ENCODE measurements around the gene TFEB. TPM values are rescaled to one million over a fixed set of nuclear protein-coding genes. Genes with fewer than 3 reads are reported as not detected.

Gene TFEB
- total RNA-seq, 1 donor from 2014 or later, result 37.8 TPM

GRCh38 chr6:41715795-41716515, 19.5 kb downstream of the TFEB start:
- H3K9me3 ChIP-seq, result no peaks in the 10 kb centered on the region
- DNase-seq (ENCODE audit: extremely low spot score in 2 of 2), result no peak
- TF ChIP-seq POLR2AphosphoS5 (IDR thresholded peaks at IDR 0.05; ENCODE audit: insufficient read depth in 1 of 2, low read depth in 1 of 2), result no peak
- TF ChIP-seq CTCF (IDR thresholded peaks at IDR 0.05), result no peak
- TF ChIP-seq POLR2A (IDR thresholded peaks at IDR 0.05), result no peak
- H3K4me3 ChIP-seq, result no peak overlapping the region
- no peak overlapping the region for H3K27ac ChIP-seq
- peaks cover 78% of the 10 kb centered on the region for H3K4me1 ChIP-seq
- intact Hi-C loops (cut with DNase I), result no loop called here
- no peaks in the 10 kb centered on the region for H3K27me3 ChIP-seq
- no peaks in the 10 kb centered on the region for H3K36me3 ChIP-seq

GRCh38 chr6:41714556-41715273, 20.7 kb downstream of the TFEB start:
- peaks cover 83% of the 10 kb centered on the region for H3K4me1 ChIP-seq
- no peak for TF ChIP-seq CTCF (IDR thresholded peaks at IDR 0.05)
- TF ChIP-seq POLR2AphosphoS5 (IDR thresholded peaks at IDR 0.05; ENCODE audit: insufficient read depth in 1 of 2, low read depth in 1 of 2), result no peak
- no peak for TF ChIP-seq POLR2A (IDR thresholded peaks at IDR 0.05)
- no peak overlapping the region for H3K27ac ChIP-seq

GRCh38 chr6:41713650-41714291, 21.6 kb downstream of the TFEB start:
- H3K4me3 ChIP-seq, result no peak overlapping the region
- H3K4me1 ChIP-seq, result peaks cover 73% of the 10 kb centered on the region
- no peaks in the 10 kb centered on the region for H3K36me3 ChIP-seq
- no peak overlapping the region for H3K27ac ChIP-seq
- H3K9me3 ChIP-seq, result no peaks in the 10 kb centered on the region
- no peak for DNase-seq (ENCODE audit: extremely low spot score in 2 of 2)
- no peak for TF ChIP-seq POLR2AphosphoS5 (IDR thresholded peaks at IDR 0.05; ENCODE audit: insufficient read depth in 1 of 2, low read depth in 1 of 2)
- no peak for TF ChIP-seq POLR2A (IDR thresholded peaks at IDR 0.05)
- no peak for TF ChIP-seq CTCF (IDR thresholded peaks at IDR 0.05)
- no peaks in the 10 kb centered on the region for H3K27me3 ChIP-seq
- intact Hi-C loops (cut with DNase I), result no loop called here

More at GRCh38 chr6:41714556-41715273, 20.7 kb downstream of the TFEB start:
- H3K4me3 ChIP-seq, result no peak overlapping the region
- no peaks in the 10 kb centered on the region for H3K9me3 ChIP-seq
- intact Hi-C loops (cut with DNase I), result no loop called here
- no peak for DNase-seq (ENCODE audit: extremely low spot score in 2 of 2)
- H3K27me3 ChIP-seq, result no peaks in the 10 kb centered on the region
- H3K36me3 ChIP-seq, result no peaks in the 10 kb centered on the region

- no peaks in the 10 kb centered on the region for H3K36me3 ChIP-seq
- peak in 1 of 2 donors; percentile 39 for TF ChIP-seq POLR2AphosphoS5 (IDR thresholded peaks at IDR 0.05; ENCODE audit: insufficient read depth in 1 of 2, low read depth in 1 of 2)
- no peak for TF ChIP-seq POLR2A (IDR thresholded peaks at IDR 0.05)
- intact Hi-C loops (cut with DNase I), result no loop called here
- peak overlapping the region; percentile 51 for H3K27ac ChIP-seq
- H3K9me3 ChIP-seq, result no peaks in the 10 kb centered on the region
- DNase-seq (ENCODE audit: extremely low spot score in 2 of 2), result no peak
- no peak overlapping the region for H3K4me3 ChIP-seq
- H3K27me3 ChIP-seq, result no peaks in the 10 kb centered on the region
- peaks cover 71% of the 10 kb centered on the region for H3K4me1 ChIP-seq
These were observed 22.2 kb downstream of the TFEB start for GRCh38 chr6:41713159-41713649.

- H3K36me3 ChIP-seq, result no peaks in the 10 kb centered on the region
- TF ChIP-seq CTCF (IDR thresholded peaks at IDR 0.05) (no peak), POLR2AphosphoS5 (IDR thresholded peaks at IDR 0.05; ENCODE audit: insufficient read depth in 1 of 2, low read depth in 1 of 2) (no peak), POLR2A (IDR thresholded peaks at IDR 0.05) (no peak)
- no peak for DNase-seq (ENCODE audit: extremely low spot score in 2 of 2)
- peak overlapping the region; percentile 51 for H3K27ac ChIP-seq
- H3K4me3 ChIP-seq, result no peak overlapping the region
- H3K4me1 ChIP-seq, result peaks cover 72% of the 10 kb centered on the region
- H3K27me3 ChIP-seq, result no peaks in the 10 kb centered on the region
- intact Hi-C loops (cut with DNase I), result no loop called here
- no peaks in the 10 kb centered on the region for H3K9me3 ChIP-seq
These were observed 22.7 kb downstream of the TFEB start for GRCh38 chr6:41712651-41713103.
